Spleen (tissue), 7 donors: Measurements from ENCODE around the gene HLCS.
A peak's percentile ranks its signal among the peaks of the same experiment; 100 is the strongest.

ENCODE experiments used
- POLR2A ChIP-seq, 3 donors: fragments of 450-650 bp; IDR thresholded peaks; one replicate each; pipeline ENCODE4 v1.5.1; 2017; ENCODE audit warnings: antibody characterized with exemption in 3 of 3, mild to moderate bottlenecking in 1 of 3
- POLR2AphosphoS5 ChIP-seq, 3 donors: sonication (generic); formaldehyde crosslinking; IDR thresholded peaks; one replicate each; pipeline ENCODE4 v1.5.1; 2017; ENCODE audit warnings: antibody characterized with exemption in 3 of 3
- TF ChIP-seq, protein P1 (sequence below), 11 experiments: fragments of 200-600 bp in 7 of 11; fragments of 450-650 bp in 4 of 11; sonication (generic) in 4 of 11; IDR thresholded peaks in 8 of 11; conservative IDR thresholded peaks in 3 of 11; 1 replicate in 7 of 11; 2 replicates in 4 of 11; pipeline versions ENCODE4 v1.4.0 to v1.8.0; 2016 to 2021; ENCODE audit warnings: antibody characterized with exemption in 11 of 11, inconsistent platforms in 4 of 11, mild to moderate bottlenecking in 1 of 11
- donor health status: DM: no; HTN: no; CAD: no; lungs with moderate emphysema.
- donor health status: DM: no; HTN: no; CAD: no.
- donor health status: DM: no; HTN: no; CAD: no.

DNA sequence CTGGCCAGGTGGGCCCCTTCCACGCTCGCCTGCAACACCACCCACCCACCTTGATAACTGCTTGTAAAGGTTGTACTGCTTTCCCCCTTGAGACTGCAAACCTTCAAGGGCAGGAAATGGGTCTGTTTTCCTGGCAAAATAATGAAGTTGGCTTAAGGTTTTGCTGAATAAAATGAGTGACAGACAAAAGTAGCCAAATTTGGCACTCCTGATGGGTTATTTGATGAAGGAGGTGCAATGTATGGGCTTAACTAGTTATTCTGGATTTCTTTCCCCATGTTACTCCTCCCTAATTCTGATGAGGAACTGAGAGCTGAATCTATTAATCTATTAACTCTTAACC, 14.6 kb upstream of the HLCS start:
- TF ChIP-seq, protein P1, sequence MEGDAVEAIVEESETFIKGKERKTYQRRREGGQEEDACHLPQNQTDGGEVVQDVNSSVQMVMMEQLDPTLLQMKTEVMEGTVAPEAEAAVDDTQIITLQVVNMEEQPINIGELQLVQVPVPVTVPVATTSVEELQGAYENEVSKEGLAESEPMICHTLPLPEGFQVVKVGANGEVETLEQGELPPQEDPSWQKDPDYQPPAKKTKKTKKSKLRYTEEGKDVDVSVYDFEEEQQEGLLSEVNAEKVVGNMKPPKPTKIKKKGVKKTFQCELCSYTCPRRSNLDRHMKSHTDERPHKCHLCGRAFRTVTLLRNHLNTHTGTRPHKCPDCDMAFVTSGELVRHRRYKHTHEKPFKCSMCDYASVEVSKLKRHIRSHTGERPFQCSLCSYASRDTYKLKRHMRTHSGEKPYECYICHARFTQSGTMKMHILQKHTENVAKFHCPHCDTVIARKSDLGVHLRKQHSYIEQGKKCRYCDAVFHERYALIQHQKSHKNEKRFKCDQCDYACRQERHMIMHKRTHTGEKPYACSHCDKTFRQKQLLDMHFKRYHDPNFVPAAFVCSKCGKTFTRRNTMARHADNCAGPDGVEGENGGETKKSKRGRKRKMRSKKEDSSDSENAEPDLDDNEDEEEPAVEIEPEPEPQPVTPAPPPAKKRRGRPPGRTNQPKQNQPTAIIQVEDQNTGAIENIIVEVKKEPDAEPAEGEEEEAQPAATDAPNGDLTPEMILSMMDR (IDR thresholded peaks at IDR 0.05 in 8 of 11, conservative IDR thresholded peaks at IDR 0.05 in 3 of 11), result peak in 1 of 11 experiments; percentile 5
- TF ChIP-seq POLR2A (IDR thresholded peaks at IDR 0.05) (no peak), POLR2AphosphoS5 (IDR thresholded peaks at IDR 0.05) (no peak)
